ENCODE data around the gene PRIMA1.

DNA sequence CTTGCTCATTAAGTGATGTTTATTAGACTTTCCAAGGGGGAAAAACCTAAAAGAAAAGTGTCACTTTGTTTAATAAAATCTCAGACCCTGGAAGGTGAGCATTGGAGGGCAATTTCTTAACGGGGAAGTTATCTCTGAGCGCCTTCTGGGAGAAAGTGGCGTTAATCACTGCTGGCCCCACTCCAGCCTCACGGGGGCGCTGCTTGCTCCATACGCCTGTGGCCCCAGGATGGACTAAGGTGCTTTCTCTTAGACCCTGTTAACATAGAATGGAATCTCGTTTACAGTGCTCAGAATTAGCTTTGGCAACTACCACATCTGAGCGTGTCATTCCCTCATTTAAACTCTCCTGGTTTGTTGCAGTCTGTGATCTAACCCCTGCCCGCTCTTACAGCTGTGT, 16.4 kb upstream of the PRIMA1 start:
- no peak for TF ChIP-seq GATA2 (IDR thresholded peaks at IDR 0.05; ENCODE audit: low read depth, low read length)
- no peak for TF ChIP-seq GATA3 (IDR thresholded peaks at IDR 0.05; ENCODE audit: low read depth, low read length)
